A204.1 (cell line): ENCODE results near the gene PPIL4.

ENCODE experiments used
- FAIRE-seq: peaks from 2 replicates; lab custom pipeline; 2012; peaks lifted over from hg19 to GRCh38; lab: Jason Lieb, UNC

Gene PPIL4, protein sequence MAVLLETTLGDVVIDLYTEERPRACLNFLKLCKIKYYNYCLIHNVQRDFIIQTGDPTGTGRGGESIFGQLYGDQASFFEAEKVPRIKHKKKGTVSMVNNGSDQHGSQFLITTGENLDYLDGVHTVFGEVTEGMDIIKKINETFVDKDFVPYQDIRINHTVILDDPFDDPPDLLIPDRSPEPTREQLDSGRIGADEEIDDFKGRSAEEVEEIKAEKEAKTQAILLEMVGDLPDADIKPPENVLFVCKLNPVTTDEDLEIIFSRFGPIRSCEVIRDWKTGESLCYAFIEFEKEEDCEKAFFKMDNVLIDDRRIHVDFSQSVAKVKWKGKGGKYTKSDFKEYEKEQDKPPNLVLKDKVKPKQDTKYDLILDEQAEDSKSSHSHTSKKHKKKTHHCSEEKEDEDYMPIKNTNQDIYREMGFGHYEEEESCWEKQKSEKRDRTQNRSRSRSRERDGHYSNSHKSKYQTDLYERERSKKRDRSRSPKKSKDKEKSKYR

DNA sequence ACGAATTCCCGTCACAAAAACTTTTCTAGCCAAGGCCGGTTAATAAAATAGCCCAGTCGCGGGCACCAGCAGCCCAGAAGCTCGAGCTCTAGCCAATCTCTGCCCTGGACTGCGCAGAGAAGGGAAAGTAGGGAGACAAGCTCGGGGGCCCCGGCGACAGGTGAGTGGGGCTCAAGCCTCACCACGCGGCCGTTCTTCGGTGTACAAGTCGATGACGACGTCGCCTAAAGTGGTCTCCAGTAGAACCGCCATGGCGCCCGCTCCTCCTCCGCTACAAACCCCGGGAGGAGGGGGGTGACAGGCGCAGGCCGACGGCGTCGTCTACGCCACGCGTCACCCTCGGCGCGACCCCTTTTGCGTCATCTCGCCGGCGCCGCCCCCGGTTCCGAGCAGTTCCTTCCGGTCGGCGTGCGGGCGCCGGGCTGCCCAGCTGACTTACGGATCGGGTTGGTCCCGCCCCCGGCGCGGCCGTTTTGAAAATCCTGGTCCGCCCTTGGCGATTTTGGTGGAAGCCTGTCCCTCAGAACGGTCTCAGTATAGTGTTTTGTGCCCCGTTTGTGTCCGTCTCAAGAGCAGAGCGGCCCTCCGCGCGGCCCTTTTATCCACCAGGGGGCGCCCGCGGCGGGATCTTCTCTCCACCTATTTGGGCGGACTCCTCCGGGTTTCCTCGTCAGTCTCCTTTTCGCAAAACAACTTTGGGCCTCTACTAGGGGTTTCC, at the start of gene PPIL4:
TSS of gene PPIL4 (minus strand) at position 290 of the 718 bp plus-strand sequence. CDS start at position 252, 38 bp downstream.
- peak; percentile 29 for FAIRE-seq

DNA sequence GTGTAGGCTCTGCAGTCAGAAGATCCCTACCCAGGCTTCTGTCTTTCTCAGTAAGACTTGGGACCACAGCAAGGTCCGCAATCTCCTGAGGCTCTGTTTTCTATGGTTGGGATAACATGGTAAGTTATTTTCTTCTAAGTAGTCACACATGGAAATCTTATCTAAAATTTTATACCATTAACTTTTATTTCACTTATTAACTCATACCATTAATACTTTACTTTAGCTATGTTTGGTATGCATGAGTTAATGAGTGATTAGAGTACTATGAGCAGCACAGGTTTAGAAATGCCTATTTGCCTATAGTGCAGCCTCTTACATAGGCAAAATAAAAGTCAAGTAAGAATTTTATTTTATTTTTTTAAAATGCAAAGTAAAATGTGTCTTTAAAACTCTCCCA, 47.6 kb upstream of the PPIL4 start:
- no peak for FAIRE-seq

DNA sequence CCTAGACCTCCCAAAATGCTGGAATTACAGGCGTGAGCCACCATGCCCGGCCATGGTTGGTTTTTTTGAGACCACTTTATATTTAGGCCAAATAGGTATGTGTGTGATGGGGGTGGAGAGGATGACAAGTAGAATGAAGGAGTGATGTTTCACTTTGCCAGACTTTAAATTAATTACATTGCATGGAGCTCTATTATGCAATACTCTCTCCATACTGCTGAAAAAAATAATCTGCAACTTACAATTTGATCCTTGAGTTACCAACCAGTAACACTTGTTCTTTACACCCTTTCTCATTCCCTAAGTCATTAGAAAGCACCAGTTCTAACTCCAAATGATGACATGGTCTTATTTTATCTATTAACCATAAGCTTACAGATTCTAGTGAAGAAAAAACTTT, 47.1 kb upstream of the PPIL4 start:
- no peak for FAIRE-seq

DNA sequence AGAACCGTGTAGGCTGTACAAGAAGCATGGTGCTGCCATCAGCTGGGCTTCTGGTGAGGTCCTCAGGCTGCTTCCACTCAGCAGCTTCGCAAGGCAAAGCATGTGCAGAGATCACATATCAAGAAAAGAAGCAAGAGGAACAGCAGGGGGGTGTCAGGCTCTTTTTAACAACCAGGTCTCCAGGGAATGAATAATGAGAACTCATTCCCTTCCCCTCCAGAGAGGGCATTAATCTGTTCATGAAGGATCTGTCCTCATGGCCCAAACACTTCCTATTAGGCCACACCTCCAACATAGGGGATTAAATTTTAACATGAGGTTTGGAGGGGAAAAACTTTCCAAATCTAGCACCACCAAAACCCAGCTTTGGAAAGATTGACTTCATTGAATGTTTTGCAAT, 40.3 kb upstream of the PPIL4 start:
- FAIRE-seq: no peak

DNA sequence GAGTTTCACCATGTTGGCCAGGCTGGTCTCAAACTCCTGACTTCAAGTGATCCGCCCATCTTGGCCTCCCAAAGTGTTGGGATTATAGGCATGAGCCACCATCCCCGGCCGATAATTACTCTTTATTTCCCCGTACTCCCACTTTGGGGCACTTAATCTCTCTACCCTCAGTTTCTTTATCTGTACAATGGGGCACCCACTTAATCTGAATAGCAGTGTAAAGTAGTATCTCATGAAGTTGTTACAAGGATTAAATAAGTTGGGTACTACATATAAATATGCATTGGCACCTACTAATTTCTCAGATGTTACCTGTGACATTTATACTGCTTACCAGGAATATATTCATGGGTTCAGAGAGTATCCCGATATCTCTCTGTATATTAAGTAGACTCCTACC, 35.5 kb upstream of the PPIL4 start:
- FAIRE-seq: no peak

DNA sequence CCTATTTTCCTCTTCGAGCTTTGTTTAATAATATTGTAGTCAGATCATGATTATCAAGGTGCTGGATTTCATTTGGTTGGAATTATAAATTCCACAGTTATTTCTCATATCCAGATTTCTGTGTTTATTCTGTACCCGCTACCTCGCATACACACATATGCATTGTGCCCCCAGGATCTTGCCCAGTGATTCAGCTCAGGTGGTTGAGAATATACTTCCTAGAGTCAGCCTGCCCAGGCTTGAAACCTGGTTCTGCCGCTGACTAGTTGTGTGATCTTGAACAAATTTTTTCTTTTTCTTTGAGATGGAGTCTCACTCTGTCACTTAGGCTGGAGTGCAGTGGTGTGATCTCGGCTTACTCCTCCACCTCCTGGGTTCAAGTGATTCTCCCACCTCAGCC, 35.0 kb upstream of the PPIL4 start:
- no peak for FAIRE-seq

DNA sequence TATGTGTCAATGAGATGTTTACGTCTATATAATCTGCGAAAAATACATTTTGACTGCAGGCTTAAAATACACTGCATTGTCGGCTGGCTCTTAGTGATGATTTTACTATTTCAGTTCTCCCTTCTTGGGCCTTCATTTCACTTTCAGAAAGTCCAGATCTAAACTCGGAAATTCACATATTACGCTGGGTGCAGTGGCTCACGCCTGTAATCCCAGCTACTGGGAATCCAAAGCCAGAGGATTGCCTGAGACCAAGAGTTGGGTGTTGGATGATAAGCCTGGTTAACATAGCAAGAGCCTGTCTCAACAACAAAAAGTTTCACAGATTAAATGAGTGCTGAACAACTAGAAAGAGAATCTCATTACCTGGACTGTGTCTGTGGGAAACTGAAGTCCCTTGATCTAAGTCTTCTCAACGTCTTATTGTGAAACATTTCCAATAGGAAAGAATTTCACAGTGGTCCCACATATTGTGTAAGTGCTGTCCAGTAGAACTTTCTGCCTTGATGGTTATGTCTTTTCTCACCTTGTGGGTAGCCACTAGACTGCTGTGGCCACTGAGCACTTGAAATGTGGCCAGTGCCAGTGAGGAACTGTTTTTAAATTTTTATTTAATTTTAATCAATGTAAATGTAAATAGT, 22.2 kb upstream of the PPIL4 start:
- no peak for FAIRE-seq

DNA sequence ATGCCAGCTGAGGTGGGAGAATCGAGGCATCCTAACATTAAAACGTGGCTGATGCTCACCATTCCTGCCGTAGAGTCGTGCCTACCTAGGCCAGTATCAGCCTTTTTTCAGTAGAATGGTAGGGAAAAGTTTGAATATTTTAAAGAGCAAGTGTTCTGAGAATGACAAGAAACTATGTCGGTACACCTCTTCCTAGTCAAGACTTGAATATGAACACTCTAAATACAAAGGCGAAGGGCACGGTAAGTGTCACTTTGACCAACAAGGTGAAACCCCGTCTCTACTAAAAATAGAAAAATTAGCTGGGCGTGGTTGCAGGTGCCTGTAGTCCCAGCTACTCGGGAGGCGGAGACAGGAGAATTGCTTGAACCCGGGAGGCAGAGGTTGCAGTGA, 21.3 kb upstream of the PPIL4 start:
- no peak for FAIRE-seq

DNA sequence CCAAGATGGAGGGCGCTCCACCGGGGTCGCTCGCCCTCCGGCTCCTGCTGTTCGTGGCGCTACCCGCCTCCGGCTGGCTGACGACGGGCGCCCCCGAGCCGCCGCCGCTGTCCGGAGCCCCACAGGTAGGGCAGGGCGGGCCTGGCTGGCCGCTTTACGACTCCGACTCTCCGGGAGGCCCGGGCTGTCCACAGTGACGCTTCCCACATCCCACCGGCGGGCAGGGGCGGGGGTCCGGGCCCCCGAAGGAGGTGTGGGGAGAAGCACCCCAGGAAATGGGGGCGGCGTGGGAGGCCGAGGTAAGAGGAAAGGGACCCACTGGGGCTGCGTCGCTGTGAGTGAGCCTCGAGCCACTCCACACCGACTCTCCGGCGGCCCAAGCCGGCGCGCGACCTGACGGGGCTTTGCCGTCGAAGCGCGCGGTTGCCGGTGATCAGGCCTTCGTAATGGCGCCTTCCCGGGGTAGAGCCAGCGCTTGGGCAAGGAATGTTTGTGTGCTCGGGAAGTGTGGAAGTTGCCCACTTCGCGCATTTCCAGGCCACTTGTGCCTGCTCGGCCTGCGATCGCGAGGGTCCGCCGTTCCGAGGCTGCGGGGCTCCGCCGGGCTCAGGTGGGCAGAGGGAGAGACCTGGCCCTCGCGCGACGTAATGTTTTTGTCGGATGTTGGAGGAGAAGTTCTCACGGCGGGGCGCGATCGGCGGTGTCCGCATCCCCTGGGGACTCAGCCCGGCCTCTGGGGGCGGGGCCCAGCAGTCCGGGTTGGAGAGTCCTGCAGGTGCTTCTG, 20.8 kb upstream of the PPIL4 start:
- FAIRE-seq: no peak

DNA sequence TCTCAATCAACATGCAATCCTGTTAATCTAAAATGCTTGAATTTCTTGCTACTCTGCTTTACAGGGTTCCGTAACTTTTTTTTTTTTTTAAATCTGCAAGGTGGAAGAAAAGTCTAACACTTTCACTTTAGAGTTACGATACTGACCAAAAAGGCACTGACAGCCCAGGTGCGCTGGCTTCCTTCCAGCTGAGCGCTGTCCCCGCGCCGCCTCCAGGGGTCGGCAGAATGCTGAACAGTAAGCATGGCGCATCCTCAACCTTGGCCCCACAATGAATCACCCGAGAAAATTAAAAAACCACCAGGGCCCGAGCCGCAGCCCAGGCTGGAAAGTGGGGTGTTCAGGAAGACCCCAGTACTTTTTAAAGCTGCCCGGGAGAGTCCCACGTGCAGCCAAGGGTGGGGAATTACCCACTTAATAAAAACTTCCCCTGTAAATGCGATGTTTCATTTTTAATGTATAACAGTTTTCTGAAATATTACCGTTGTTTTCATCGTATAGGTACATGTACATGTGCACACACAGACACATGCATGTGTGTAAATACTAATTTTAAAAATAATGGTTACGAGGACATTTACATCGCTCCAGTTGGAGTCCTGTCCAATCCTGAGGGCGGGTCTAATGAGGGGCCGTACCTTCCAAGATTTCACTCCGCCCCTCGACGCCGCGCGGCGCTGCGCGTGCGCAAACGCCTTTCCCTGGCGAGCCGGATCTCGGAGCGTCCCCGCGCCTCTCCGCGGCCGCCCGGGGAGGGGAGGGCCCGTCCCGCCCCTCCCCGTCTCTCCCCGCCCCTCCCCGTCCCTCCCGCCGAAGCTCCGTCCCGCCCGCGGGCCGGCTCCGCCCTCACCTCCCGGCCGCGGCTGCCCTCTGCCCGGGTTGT, 19.9 kb upstream of the PPIL4 start, which contains the start of gene GINM1:
TSS of gene GINM1 (plus strand) at position 849 of the 883 bp plus-strand sequence. CDS start 40 bp downstream, outside the sequence.
- no peak for FAIRE-seq

DNA sequence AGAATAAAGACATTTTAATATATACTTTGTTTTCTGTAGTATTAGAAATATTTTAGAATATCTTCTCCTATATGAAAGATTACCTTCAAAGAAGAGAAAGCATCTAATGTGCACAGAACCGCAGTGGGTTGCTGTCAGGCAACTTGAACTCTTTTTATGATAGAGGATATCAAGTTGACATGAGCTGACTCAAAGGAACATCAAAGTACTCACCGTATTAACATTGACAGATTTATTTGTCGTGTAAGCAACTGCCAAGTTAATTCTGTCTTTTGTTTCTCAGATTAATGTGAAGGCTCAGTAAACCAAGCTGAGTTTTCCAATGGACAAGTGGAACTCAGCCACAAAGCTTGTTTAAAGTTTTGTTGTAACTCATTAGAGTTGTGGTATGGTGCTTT, 18.1 kb upstream of the PPIL4 start:
- no peak for FAIRE-seq

DNA sequence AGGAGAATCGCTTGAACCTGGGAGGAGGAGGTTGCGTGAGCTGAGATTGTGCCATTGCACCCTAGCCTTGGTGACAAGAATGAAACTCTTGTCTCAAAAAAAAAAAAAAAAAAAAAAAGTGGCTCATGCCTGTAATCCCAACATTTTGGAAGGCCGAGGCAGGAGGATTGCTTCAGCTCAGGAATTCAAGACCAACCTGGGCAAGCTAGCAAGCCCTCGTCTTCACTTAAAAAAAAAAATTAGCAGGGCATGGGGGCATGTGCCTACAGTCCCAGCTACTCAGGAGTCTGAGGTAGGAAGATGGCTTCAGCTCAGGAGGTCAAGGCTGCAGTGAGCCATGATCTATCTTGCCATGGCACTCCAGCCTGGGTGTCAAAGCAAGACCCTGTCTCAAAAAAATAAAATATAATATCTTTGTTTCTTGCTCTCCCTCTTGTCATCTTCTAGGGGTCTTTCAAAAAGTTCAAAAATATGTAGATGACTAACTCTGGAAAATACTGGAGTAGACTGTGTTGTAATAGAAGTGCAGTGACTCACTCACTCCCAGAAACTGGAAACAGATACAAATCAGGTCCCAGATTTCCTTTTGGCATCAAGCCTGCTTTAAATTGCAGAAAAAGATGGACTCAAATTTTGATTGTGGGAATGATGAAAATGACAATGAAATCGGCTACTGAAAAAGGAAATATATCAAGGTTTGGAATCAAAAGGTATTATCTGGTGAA, 17.5 kb upstream of the PPIL4 start:
- FAIRE-seq: no peak

DNA sequence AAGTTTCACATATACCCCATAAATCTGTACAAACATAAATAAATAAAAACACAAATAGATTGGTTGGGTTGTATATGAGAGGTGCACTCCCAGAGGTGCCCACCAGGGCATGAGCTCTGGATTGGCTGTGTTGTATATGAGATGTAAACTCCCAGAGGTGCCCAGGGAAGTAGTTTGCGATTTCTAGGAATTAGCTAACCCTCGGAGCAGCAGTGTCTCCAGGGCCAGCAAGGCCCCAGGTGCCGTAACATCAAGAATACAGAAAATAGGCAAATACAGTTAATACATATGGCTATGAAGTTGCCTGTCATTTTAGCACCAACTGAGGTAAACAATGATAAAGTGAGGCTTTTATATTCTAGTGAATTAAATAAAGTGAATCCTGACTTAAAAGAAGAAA, 14.9 kb upstream of the PPIL4 start:
- peak; percentile 29 for FAIRE-seq

DNA sequence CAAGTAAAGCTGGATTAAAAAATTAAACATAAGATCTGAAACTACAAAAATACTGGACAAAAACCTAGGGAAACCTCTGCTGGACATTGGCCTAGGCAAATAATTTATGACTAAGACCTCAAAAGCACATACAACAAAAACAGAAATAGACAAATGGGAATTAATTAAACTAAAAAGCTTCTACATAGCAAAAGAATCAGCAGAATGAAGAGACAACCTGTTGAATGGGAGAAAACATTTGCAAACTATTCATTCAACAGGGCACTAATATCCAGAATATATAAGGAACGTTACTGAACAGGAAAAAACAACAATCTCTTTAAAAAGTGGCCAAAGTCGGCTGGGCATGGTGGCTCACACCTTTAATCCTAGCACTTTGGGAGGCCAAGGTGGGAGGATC, 13.5 kb upstream of the PPIL4 start:
- FAIRE-seq: no peak

DNA sequence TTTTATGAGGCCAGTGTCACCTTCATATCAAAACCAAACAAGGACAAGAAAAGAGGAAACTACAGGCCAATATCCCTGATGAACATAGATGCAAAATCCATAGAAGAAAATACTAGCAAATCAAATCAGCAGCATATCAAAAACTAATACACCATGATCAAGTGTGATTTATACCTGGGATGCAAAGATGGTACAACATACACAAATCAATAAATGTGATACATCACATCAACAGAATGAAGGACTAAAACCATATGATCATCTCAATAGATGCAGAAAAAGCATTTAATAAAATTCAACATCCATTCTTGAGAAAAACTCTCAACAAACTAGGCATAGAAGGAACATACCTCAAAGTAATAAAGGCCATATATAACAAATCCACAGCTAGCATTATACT, 12.2 kb upstream of the PPIL4 start:
- FAIRE-seq: no peak

DNA sequence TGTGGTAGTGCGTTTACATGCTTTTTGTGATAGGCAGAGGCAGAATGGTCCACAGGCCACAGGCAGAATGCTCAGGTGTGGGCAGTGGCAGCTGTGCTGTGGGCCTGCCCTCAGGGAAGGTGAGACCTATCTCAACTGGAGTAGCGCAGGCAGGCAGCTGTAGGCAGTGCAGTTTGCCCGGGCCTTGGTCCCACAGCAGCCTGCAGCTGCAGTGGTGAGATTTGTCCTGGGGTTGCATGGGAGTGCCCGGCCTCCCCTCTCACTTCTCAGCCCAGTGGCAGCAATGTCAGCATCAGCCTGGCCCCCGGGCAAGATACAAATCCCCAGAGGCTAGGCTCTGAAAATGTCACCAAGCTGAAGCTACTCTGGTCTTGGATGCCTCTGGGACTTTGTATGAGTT, 6.1 kb upstream of the PPIL4 start:
- FAIRE-seq: no peak

DNA sequence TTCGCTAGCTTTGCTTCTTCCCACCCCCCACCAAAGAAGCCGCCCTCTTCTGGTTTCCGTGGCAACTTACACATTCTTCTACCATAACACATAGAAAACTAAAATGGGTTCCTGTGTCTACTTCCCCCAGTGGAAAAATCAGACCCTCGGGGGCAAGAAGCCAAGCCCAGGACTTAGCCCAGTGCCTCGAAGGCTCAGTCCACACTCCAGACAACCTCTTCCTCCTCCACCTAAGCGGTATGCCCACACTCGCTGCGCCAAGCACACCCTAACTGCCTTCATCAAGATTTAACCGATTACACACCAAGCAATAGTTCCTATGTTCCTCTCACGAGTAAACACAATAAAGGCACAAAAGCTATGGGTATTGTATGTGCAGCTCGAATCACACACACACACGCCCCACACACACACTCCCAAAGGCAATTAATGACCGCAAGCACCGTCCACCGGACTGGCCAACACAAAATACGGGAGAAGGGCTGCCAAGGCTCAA, 537 bp downstream of the PPIL4 start:
- no peak for FAIRE-seq

DNA sequence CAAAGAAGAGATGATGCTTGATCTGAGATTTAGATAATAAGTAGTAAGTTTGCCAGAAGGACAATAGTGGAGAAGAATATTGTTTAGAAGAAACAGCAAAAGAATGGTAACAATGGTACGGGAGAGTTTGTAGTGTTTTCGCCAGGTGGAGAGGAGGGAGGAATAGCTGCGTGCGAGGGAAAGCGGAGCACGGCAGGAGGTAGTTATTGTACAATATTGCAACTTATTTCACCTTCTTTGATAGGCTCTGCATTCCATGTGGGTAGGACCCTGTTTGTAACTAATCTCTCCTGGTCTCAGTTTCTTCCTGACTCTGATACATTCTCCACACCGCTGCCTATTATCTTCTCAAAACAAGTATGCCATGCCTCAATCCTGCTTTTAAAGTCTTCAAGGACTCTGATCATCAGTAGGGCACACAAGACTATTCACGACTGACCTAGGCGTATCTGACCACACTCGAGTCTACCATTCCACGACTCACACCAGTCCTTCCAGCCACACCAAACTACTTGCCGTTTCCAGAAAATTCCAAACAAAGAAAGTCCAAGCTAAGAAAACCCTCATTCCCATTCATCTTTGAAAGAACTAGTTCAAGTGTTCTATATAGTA, 1.1 kb downstream of the PPIL4 start:
- no peak for FAIRE-seq

DNA sequence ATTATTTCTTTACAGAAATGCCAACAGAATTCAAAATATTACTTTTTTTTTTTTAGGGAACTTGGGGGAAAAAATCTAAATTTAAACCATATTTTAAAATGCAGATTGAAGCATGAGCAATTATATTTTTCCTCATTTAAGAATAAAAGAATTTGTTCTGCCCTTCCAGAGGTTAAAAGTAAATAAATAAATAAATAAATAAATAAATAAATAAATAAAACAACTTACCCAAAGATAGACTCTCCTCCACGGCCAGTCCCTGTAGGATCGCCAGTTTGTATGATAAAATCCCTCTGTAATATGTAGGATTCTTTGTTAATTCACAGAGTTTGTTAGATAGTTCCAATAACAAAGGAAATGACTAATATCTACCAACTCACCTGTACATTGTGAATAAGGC, 4.7 kb downstream of the PPIL4 start:
- no peak for FAIRE-seq

DNA sequence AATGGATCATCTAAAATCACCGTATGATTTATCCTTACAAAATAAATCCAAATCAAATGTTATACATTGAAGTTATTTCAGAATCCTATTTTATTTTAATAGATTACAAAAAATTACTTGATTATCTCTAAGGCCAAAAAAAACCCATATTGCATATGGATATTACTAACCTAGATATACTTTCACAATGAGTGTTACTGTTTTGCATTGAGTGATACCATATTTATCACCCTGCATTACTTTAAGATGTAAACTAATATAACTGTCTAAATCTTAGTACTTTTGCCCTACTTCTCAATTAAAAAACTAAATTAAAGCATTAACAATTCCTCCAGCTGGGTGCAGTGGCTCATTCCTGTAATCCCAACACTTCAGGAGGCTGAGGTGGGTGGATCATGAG, 11.1 kb downstream of the PPIL4 start:
- no peak for FAIRE-seq
